COR-L47 (cell line): Measurements from ENCODE around the gene RYR2.
"Not testable (repeated sequence)": the region's sequence is repeated elsewhere in the genome, so short reads cannot be mapped to it uniquely, and the experiment has no call there.

Experiments used
- DNase-seq: peaks from one replicate; lab custom pipeline; 2025; lab: John Stamatoyannopoulos, UW

RYR2 gene

DNA sequence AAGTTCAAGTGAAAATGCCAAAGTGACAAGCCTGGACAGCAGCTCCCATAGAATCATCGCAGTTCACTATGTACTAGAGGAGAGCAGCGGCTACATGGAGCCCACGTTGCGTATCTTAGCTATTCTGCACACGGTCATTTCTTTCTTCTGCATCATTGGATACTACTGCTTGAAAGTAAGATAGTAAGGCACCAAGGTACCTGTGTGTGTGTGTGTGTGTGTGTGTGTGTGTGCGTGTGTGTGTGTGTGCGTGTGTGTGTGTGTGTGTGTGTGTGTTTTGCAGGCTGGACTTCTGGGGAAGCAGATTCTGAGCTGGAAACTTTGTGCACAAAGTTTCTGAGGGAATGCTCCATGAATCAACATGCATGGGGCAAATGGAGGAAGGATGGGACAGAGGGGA lies 750.2 kb downstream of the RYR2 start:
- DNase-seq, result no peak

GRCh38 chr1:237792726-237793125 lies 750.7 kb downstream of the RYR2 start:
- DNase-seq, result no peak

DNA sequence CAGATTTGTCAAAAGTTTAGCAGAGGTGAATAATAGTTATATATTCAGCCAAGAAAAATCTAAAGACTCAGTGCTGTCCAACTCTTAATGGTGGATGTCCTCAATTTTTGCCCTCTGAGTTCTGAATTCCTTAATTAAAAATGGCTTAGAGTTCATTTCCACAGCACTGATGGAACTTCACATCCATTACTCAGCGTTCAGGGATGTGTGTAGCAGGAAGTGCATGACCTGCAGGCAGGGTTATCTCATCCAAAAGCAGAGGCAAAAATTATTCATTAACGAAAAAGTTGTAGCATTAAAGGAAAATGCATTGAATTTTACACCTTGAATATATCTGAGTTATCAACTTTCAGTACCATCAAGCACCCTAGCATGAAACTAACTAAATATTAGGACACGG lies 752.1 kb downstream of the RYR2 start:
- DNase-seq, result no peak

- no peak for DNase-seq
These were observed 753.6 kb downstream of the RYR2 start for GRCh38 chr1:237795558-237795957.

DNA sequence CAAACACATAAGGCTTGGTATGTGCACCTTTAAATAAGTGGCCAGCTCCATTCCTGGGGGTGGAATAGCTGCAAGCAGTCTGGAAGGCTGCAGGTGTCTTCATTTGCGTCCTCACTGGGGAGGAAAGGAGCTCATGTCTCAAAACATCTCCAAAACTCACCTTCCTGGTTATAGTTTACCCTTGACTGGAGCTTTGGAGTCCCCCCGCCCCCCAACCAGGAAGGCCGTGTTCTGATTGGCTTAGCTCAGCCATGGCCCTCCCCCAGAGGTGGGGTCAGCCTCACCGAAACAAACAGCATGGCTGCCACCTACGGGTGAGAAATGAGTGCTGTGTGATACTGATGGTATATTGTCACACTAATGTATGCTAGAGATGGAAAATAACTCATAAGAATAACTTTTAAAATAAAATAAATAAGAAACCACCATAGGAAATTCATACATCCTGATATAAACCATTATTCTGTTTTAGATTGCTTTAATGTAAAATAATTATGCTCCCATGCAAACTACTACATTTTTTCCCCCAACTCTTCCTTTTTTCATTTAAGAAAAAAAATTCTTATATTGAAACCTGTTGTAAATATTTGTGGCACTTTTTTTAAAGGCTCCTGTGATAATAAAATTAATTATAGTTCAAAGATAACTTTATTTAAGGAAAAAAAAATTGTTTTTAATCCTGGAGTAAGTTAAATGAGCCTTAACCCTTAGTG lies 757.9 kb downstream of the RYR2 start:
- DNase-seq, result peak; percentile 75

DNA sequence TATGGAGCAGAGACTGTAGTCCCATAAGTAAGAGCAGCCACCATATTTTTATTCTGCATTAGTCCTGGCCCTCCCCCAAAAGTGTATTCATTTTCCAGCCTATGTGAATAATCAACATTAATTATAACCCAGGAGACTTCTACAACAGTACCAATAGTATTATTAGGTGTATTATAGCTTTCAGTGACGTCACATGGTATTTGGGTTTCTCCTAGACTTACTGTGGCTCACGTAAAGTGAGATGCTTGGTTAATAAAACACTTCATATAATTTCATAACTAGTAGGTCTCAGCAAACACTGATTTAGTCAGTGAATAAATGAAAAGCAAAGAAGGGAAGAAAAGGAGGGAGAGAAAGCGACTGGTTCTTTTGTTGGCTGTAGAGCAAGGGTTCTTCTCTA lies 762.5 kb downstream of the RYR2 start:
- DNase-seq, result no peak

DNA sequence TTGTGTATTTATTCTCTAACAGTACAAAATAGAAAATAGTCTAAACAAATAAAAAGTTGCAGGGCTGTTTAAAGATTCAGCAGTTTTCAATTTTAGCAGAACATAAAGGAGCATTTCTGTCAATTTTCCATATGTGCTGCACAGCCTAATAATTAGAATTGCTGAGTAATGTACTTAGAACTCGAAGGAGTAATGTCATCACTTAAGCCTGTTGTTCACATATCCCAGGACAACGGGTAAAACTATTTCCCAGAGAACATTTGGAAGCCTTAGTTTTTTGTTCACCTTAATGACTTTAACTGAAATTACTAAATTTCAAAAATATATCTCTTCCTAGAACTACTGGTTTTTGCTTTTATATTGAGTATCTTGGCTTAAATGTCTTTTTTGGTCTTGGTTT lies 767.1 kb downstream of the RYR2 start:
- DNase-seq, result no peak

DNA sequence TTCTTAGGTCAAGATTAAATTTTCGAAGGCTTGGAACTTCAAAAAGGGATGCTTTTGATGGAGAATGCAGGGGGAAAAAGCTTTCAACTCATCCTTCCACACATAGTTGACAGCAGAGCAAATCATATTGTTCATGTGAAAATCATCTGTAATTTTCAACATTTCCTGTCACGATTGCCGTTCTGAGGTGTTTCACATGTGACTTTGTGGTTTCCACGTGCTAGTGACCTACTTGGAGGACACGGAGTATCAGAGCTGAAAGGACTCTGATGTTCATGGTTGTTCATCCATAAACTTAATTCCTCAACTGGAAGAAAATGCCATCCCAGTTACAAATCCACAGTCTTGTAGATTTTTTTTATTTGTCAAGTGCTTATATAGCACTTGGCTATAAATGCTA lies 769.6 kb downstream of the RYR2 start:
- no peak for DNase-seq

DNA sequence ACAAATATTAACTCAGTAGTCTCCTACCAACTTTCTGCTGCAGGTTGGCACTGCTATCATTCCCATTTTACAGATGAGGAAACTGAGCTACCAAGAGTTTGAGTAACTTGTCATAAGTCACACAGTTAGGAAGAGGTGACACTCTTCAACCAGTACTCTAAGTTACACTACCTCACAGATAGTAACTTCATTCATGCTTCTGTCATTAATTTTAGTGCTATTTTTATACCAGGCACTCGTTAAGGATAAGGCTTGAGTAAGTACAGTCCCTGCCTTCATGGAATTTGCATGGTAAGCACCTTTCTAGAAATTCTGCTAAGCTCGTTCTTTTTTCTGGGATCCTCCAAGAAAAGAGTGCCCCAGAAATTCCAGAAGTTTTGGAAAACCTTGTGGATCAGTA lies 770.1 kb downstream of the RYR2 start:
- no peak for DNase-seq

DNA sequence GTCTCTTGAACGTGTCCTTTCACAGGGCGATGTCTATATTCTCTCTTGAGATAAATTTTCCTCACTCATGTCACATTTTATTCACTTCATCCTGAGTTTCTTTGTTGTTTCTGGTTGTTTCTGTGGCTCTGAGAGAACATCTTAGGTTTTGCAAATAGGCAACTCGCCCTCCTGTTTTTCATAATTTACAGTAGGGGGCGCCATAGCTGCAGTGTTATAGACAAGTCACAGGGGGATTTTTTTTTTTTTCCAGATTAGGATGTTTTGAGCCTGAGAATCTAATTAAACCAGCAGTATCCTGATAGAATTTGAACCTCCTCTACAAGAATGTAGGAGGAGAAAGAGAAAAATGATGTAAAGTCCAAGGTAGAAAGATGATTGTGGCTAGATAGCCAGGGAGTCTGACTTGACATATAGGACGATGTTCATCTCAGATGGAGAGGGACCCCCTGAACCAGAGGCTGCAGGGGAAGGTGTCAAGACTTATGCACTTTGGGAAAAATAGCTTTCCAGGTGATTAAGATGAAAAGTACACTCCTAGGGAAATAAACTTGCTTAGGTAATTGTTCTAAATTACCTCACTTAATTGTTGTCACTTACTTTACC lies 772.4 kb downstream of the RYR2 start:
- no peak for DNase-seq

DNA sequence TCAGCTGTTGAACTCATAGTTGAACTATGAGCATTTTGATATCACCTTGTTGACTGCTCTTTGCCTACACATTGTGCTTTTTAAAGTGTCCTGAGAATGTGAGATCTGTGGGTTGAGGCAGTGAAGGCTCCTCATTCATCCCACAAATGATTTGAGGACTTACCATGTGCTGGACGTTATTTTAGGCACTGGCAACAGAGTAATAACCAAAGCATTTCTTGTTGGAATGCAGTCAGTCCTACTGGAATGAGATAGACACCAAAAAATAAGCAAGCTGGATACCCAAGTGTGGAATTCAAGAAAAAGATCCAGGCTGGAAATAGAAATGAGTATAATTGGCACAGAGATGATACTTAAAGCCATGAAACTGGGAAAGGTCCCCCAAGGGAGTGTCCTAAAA lies 775.3 kb downstream of the RYR2 start:
- DNase-seq, result no peak

DNA sequence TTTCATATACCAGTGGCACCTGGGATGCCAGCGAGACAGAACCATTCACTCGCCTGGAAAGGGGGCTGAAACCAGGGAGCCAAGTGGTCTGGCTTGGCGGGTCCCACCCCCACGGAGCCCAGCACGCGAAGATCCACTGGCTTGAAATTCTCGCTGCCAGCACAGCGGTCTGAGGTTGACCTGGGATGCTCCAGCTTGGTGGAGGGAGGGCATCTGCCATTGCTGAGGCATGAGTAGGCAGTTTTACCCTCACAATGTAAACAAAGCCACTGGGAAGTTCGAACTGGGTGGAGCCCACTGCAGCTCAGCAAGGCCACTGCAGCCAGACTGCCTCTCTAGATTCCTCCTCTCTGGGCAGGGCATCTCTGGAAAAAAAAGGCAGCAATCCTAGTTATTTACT lies 778.6 kb downstream of the RYR2 start:
- not testable (repeated sequence) for DNase-seq

GRCh38 chr1:237832858-237833257 lies 790.9 kb downstream of the RYR2 start:
- no peak for DNase-seq

- no peak for DNase-seq
These were observed 792.1 kb downstream of the RYR2 start for GRCh38 chr1:237834048-237834447.

GRCh38 chr1:237834461-237834860 lies 792.5 kb downstream of the RYR2 start:
- DNase-seq, result no peak

- DNase-seq, result no peak
These were observed 796.3 kb downstream of the RYR2 start for GRCh38 chr1:237838320-237838719.

- no peak for DNase-seq
These were observed 797.0 kb downstream of the RYR2 start for GRCh38 chr1:237838904-237839534.

- DNase-seq, result no peak
These were observed 799.5 kb downstream of the RYR2 start for GRCh38 chr1:237841485-237841884.

DNA sequence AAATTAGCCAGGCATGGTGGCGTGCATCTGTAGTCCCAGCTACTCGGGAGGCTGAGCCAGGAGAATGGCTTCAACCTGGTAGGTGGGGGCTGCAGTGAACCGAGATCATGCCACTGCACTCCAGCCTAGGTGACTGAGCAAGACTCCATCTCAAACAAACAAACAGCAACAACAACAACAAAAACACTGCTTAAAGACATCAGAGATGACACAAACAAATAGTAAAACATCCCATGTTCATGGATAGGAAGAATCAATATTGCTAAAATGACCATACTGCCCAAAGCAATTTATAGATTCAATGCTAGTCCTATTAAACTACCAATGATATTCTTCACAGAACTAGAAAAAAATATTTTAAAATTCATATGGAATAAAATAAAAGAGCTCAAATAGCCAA lies 801.5 kb downstream of the RYR2 start:
- not testable (repeated sequence) for DNase-seq

GRCh38 chr1:237851210-237851845 lies 809.3 kb downstream of the RYR2 start:
- peak; percentile 48 for DNase-seq

DNA sequence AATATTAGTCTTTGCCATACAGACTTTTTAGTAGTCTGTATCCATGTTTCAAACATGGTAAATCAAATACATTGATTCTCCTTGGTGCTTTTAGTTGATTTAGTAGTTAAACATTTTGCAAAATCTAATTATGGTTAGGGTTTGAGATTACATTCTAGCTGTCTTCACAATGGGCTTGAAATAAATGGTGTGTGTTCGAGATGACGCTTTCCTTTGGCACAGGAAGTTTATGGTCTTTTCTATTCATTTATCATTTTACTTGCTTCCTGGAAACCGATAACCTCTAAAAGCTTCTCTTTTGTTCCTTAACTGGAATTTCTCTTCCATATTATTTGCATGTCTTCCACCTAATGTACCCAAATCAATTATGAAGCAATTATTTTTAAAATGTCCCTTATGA lies 810.4 kb downstream of the RYR2 start:
- no peak for DNase-seq

- no peak for DNase-seq
These were observed 815.5 kb downstream of the RYR2 start for GRCh38 chr1:237857455-237857854.

GRCh38 chr1:237858992-237859391 lies 817.0 kb downstream of the RYR2 start:
- no peak for DNase-seq
